Osteocyte (in vitro differentiated cells): ENCODE results near the gene OR5B3. TPM values are rescaled to one million over a fixed set of nuclear protein-coding genes. Genes with fewer than 3 reads are reported as not detected.

Experiments used
- DNase-seq: peaks from one replicate; pipeline ENCODE4 v3.0.0; 2021; ENCODE audit warnings: mixed read lengths; ENCODE audit not compliant: unreplicated experiment; ENCODE audit errors: extremely low spot score
- H3K27ac Mint-ChIP-seq: one replicate; pipeline ENCODE4 v1.8.0; 2021; ENCODE audit warnings: mild to moderate bottlenecking, mixed read lengths; ENCODE audit not compliant: unreplicated experiment
- H3K27me3 Mint-ChIP-seq: one replicate; pipeline ENCODE4 v1.8.0; 2021; ENCODE audit warnings: mixed read lengths; ENCODE audit not compliant: unreplicated experiment
- H3K36me3 Mint-ChIP-seq: one replicate; pipeline ENCODE4 v1.8.0; 2021; ENCODE audit warnings: mixed read lengths; ENCODE audit not compliant: unreplicated experiment
- H3K4me1 Mint-ChIP-seq: one replicate; pipeline ENCODE4 v1.8.0; 2021; ENCODE audit warnings: mixed read lengths; ENCODE audit not compliant: unreplicated experiment
- H3K4me3 Mint-ChIP-seq: one replicate; pipeline ENCODE4 v1.8.0; 2021; ENCODE audit warnings: mild to moderate bottlenecking, moderate library complexity, mixed read lengths; ENCODE audit not compliant: unreplicated experiment
- H3K9me3 Mint-ChIP-seq: one replicate; pipeline ENCODE4 v1.8.0; 2021; ENCODE audit warnings: mixed read lengths; ENCODE audit not compliant: unreplicated experiment
- CTCF ChIP-seq: fragments of 200-600 bp; sonication (generic); IDR thresholded peaks from 2 replicates; pipeline ENCODE4 v1.5.0; 2021; ENCODE audit warnings: antibody characterized with exemption, mild to moderate bottlenecking, moderate library complexity
- long read RNA-seq: library from polyadenylated mRNA; unstranded; transcript quantifications from one replicate; pipeline ENCODE4 v2.0.0, GENCODE V29; 2021
- total RNA-seq: library from RNA; stranded (reverse); gene quantifications from 2 replicates; pipeline ENCODE4 v1.2.1, GENCODE V29; 2021

The OR5B3 gene
- not detected in 2 replicates for total RNA-seq
- long read RNA-seq, result 0 reads

DNA sequence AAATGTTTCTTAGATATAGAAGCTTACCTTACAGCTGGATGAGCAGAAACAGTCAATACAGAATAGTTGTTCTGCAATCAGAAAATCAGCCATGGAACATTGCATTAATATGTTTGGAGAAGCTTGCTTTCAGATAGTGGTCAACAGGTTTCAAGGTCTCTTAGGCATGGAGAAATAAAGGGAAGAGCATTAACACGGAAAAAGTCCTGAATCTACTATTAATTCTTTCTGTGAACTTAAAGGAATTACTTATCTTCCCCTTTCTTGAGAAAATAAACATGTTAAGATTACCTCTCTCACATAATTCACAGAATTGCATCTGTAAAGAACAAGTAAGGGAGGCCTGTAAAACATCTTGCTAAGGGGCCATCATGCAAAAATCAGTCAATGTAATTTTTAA, at the start of gene OR5B3:
OR5B3 (minus strand) TSS at position 101 of the 400 bp plus-strand sequence. CDS start 3,465 bp downstream, outside the sequence.
- H3K4me1 Mint-ChIP-seq, result no peaks in the 10 kb centered on the region
- H3K36me3 Mint-ChIP-seq, result no peaks in the 10 kb centered on the region
- TF ChIP-seq CTCF, result no peak
- no peak within 1 kb of the TSS for H3K27ac Mint-ChIP-seq
- DNase-seq, result no peak
- H3K27me3 Mint-ChIP-seq, result peaks cover 11% of the 10 kb centered on the region
- H3K9me3 Mint-ChIP-seq, result peaks cover 11% of the 10 kb centered on the region
- no peak within 1 kb of the TSS for H3K4me3 Mint-ChIP-seq

GRCh38 chr11:58451585-58451984, 44.9 kb upstream of the OR5B3 start:
- H3K4me1 Mint-ChIP-seq, result no peaks in the 10 kb centered on the region
- H3K27me3 Mint-ChIP-seq, result peaks cover 13% of the 10 kb centered on the region
- H3K9me3 Mint-ChIP-seq, result peaks cover 13% of the 10 kb centered on the region
- H3K27ac Mint-ChIP-seq, result no peak overlapping the region
- TF ChIP-seq CTCF, result no peak
- H3K36me3 Mint-ChIP-seq, result no peaks in the 10 kb centered on the region
- no peak for DNase-seq
- no peak overlapping the region for H3K4me3 Mint-ChIP-seq

GRCh38 chr11:58446294-58446693, 39.6 kb upstream of the OR5B3 start:
- no peak overlapping the region for H3K27ac Mint-ChIP-seq
- no peaks in the 10 kb centered on the region for H3K4me1 Mint-ChIP-seq
- H3K27me3 Mint-ChIP-seq, result peaks cover 3% of the 10 kb centered on the region
- TF ChIP-seq CTCF, result no peak
- H3K9me3 Mint-ChIP-seq, result peaks cover 17% of the 10 kb centered on the region
- no peaks in the 10 kb centered on the region for H3K36me3 Mint-ChIP-seq
- no peak for DNase-seq
- no peak overlapping the region for H3K4me3 Mint-ChIP-seq

GRCh38 chr11:58444300-58444699, 37.6 kb upstream of the OR5B3 start:
- H3K9me3 Mint-ChIP-seq, result peaks cover 15% of the 10 kb centered on the region
- no peak overlapping the region for H3K27ac Mint-ChIP-seq
- TF ChIP-seq CTCF, result no peak
- peaks cover 9% of the 10 kb centered on the region for H3K27me3 Mint-ChIP-seq
- H3K4me1 Mint-ChIP-seq, result no peaks in the 10 kb centered on the region
- no peaks in the 10 kb centered on the region for H3K36me3 Mint-ChIP-seq
- DNase-seq, result no peak
- no peak overlapping the region for H3K4me3 Mint-ChIP-seq

DNA sequence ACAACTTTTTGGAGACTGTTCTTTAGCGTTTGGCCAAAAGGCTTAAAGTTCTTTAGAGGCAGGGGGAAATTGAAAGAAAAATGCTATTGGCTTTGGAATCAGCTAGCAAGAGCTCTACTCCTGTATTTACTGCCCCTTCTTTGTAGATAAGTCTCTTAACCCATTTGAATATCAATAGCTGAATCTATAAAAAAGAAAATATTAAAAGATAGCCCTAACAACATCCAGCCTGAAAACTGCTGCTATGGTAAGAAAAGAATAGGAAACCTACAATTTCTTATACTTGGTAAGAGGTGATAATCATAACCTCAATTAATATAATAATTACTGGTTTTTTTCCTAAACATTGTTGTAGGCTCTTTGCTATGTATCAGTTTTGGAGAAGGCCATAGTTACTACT, 35.5 kb upstream of the OR5B3 start, which contains the start of gene OR5B12:
OR5B12 (minus strand) TSS at position 101 of the 400 bp plus-strand sequence. CDS start 2,085 bp downstream, outside the sequence.
- no peak for TF ChIP-seq CTCF
- Mint-ChIP-seq H3K36me3 (no peaks in the 10 kb centered on the region), H3K27ac (no peak within 1 kb of the TSS), H3K4me3 (no peak within 1 kb of the TSS), H3K4me1 (no peaks in the 10 kb centered on the region), H3K27me3 (peaks cover 7% of the 10 kb centered on the region), H3K9me3 (peaks cover 9% of the 10 kb centered on the region)
- no peak for DNase-seq
